GM18498 (cell line): Measurements from ENCODE around the gene ZRANB1.
"Not testable (repeated sequence)": the region's sequence is repeated elsewhere in the genome, so short reads cannot be mapped to it uniquely, and the experiment has no call there.

Experiments
- ATAC-seq: cut with Tn5 transposase; IDR thresholded peaks from one replicate; pipeline ENCODE4 v1.9.1; 2021; ENCODE audit warnings: mild to moderate bottlenecking, moderate library complexity; ENCODE audit not compliant: unreplicated experiment

ZRANB1 gene

GRCh38 chr10:124962421-124962820 lies 20.5 kb downstream of the ZRANB1 start:
- no peak for ATAC-seq

- no peak for ATAC-seq
Measured at GRCh38 chr10:124963866-124964720, 22.2 kb downstream of the ZRANB1 start.

GRCh38 chr10:124966008-124966407 lies 24.1 kb downstream of the ZRANB1 start:
- no peak for ATAC-seq

GRCh38 chr10:124967255-124967654 lies 25.3 kb downstream of the ZRANB1 start:
- ATAC-seq = no peak

- ATAC-seq = peak; percentile 36
Measured at GRCh38 chr10:124971276-124971675, 29.4 kb downstream of the ZRANB1 start.

- no peak for ATAC-seq
Measured at GRCh38 chr10:124972637-124973036, 30.7 kb downstream of the ZRANB1 start.

GRCh38 chr10:124974131-124974530 lies 32.2 kb downstream of the ZRANB1 start:
- no peak for ATAC-seq

- peak; percentile 84 for ATAC-seq
Measured at GRCh38 chr10:124975977-124976514, 34.1 kb downstream of the ZRANB1 start.

- no peak for ATAC-seq
Measured at GRCh38 chr10:124977161-124977560, 35.2 kb downstream of the ZRANB1 start.

- ATAC-seq = no peak
Measured at GRCh38 chr10:124977648-124978375, 35.9 kb downstream of the ZRANB1 start.

- ATAC-seq = no peak
Measured at GRCh38 chr10:124978376-124978725, 36.4 kb downstream of the ZRANB1 start.

GRCh38 chr10:124983321-124983720 lies 41.4 kb downstream of the ZRANB1 start:
- ATAC-seq = no peak

- no peak for ATAC-seq
Measured at GRCh38 chr10:124984376-124984775, 42.5 kb downstream of the ZRANB1 start.

GRCh38 chr10:124985162-124985561 lies 43.2 kb downstream of the ZRANB1 start:
- ATAC-seq = no peak

- ATAC-seq = no peak
Measured at GRCh38 chr10:124987788-124988187, 45.9 kb downstream of the ZRANB1 start.

- ATAC-seq = not testable (repeated sequence)
Measured at GRCh38 chr10:124988753-124989152, 46.8 kb downstream of the ZRANB1 start.

GRCh38 chr10:124989526-124989925 lies 47.6 kb downstream of the ZRANB1 start:
- no peak for ATAC-seq

GRCh38 chr10:124990671-124991625 lies 49.0 kb downstream of the ZRANB1 start:
- no peak for ATAC-seq

- ATAC-seq = no peak
Measured at GRCh38 chr10:124991835-124992234, 49.9 kb downstream of the ZRANB1 start.

- ATAC-seq = no peak
Measured at GRCh38 chr10:124992462-124993344, 50.8 kb downstream of the ZRANB1 start.
